Astrocyte (in vitro differentiated cells and primary cell): ENCODE measurements around the gene LRRC8D.

ENCODE experiments used
- CTCF ChIP-seq: IDR thresholded peaks from 2 replicates; pipeline ENCODE4 v1.5.1; 2011; ENCODE audit warnings: low read depth, mild to moderate bottlenecking, inconsistent platforms, low read length, moderate library complexity; ENCODE audit not compliant: insufficient read depth
- EZH2 ChIP-seq: IDR thresholded peaks from 2 replicates; pipeline ENCODE4 v1.6.1; 2012; ENCODE audit warnings: mild to moderate bottlenecking, low read length, inconsistent platforms; ENCODE audit not compliant: insufficient read depth

- TF ChIP-seq CTCF (no peak), EZH2 (no peak)
Measured at GRCh38 chr1:89974256-89974655, 153.4 kb downstream of the LRRC8D start.
